Astrocyte (in vitro differentiated cells and primary cell): ENCODE results near the gene BRINP1. TPM values are rescaled to one million over a fixed set of nuclear protein-coding genes. Genes with fewer than 3 reads are reported as not detected.
A peak's percentile ranks its signal among the peaks of the same experiment; 100 is the strongest.

Source experiments
- DNase-seq: peaks from one replicate; pipeline ENCODE4 v3.0.0-alpha.2; 2010; ENCODE audit warnings: low read depth
- FAIRE-seq: peaks from 2 replicates; lab custom pipeline; 2011; peaks lifted over from hg19 to GRCh38; lab: Jason Lieb, UNC
- H2AFZ ChIP-seq: 2 replicates; pipeline ENCODE4 v1.6.0; 2012; ENCODE audit warnings: low read depth, low read length, inconsistent platforms
- H3K27ac ChIP-seq: 2 replicates; pipeline ENCODE4 v1.5.1; 2011; ENCODE audit warnings: low read depth, low read length, inconsistent platforms
- H3K27me3 ChIP-seq: 2 replicates; pipeline ENCODE4 v1.6.0; 2011; ENCODE audit warnings: low read length, inconsistent platforms; ENCODE audit not compliant: insufficient read depth
- H3K36me3 ChIP-seq: 2 replicates; pipeline ENCODE4 v1.5.1; 2011; ENCODE audit warnings: low read length, inconsistent platforms; ENCODE audit not compliant: insufficient read depth
- H3K4me1 ChIP-seq: 2 replicates; pipeline ENCODE4 v1.5.1; 2011; ENCODE audit warnings: low read length, inconsistent platforms; ENCODE audit not compliant: insufficient read depth
- H3K4me2 ChIP-seq: 2 replicates; pipeline ENCODE4 v1.6.0; 2012; ENCODE audit warnings: low read length, inconsistent platforms
- H3K4me3 ChIP-seq: 2 replicates; pipeline ENCODE4 v1.5.1; 2011; ENCODE audit warnings: low read depth, mild to moderate bottlenecking, low read length, inconsistent platforms; ENCODE audit not compliant: insufficient read depth
- H3K79me2 ChIP-seq: 2 replicates; pipeline ENCODE4 v1.6.0; 2012; ENCODE audit warnings: mild to moderate bottlenecking, low read length, inconsistent platforms; ENCODE audit not compliant: insufficient read depth
- H3K9ac ChIP-seq: 2 replicates; pipeline ENCODE4 v1.6.0; 2012; ENCODE audit warnings: mild to moderate bottlenecking, low read length, inconsistent platforms
- H3K9me3 ChIP-seq: 2 replicates; pipeline ENCODE4 v1.5.1; 2012; ENCODE audit warnings: low read depth, mild to moderate bottlenecking, low read length, inconsistent platforms; ENCODE audit not compliant: insufficient read depth
- H4K20me1 ChIP-seq: 2 replicates; pipeline ENCODE4 v1.6.0; 2012; ENCODE audit warnings: low read length, inconsistent platforms; ENCODE audit not compliant: insufficient read depth
- H3K27ac Mint-ChIP-seq: one replicate; pipeline ENCODE4 v1.8.0; 2021; ENCODE audit warnings: mild to moderate bottlenecking, mixed read lengths; ENCODE audit not compliant: unreplicated experiment
- H3K27me3 Mint-ChIP-seq: one replicate; pipeline ENCODE4 v1.8.0; 2021; ENCODE audit warnings: low read depth, mixed read lengths; ENCODE audit not compliant: unreplicated experiment
- H3K36me3 Mint-ChIP-seq: one replicate; pipeline ENCODE4 v1.8.0; 2021; ENCODE audit warnings: low read depth, mixed read lengths; ENCODE audit not compliant: unreplicated experiment
- H3K4me1 Mint-ChIP-seq: one replicate; pipeline ENCODE4 v1.8.0; 2021; ENCODE audit warnings: low read depth, mixed read lengths; ENCODE audit not compliant: unreplicated experiment
- H3K4me3 Mint-ChIP-seq: one replicate; pipeline ENCODE4 v1.8.0; 2021; ENCODE audit warnings: mild to moderate bottlenecking, moderate library complexity, mixed read lengths; ENCODE audit not compliant: unreplicated experiment
- H3K9me3 Mint-ChIP-seq: one replicate; pipeline ENCODE4 v1.8.0; 2021; ENCODE audit warnings: mild to moderate bottlenecking, mixed read lengths; ENCODE audit not compliant: unreplicated experiment
- EZH2 ChIP-seq: IDR thresholded peaks from 2 replicates; pipeline ENCODE4 v1.6.1; 2012; ENCODE audit warnings: mild to moderate bottlenecking, low read length, inconsistent platforms; ENCODE audit not compliant: insufficient read depth
- total RNA-seq: library from RNA; stranded (reverse); gene quantifications from 2 replicates; pipeline ENCODE4 v1.2.1, GENCODE V29; 2021
- TF ChIP-seq, protein P1 (sequence below): IDR thresholded peaks from 2 replicates; pipeline ENCODE4 v1.5.1; 2011; ENCODE audit warnings: low read depth, mild to moderate bottlenecking, inconsistent platforms, low read length, moderate library complexity; ENCODE audit not compliant: insufficient read depth

BRINP1 gene
- total RNA-seq, 1 donor from 2014 or later: 2.2 TPM

DNA sequence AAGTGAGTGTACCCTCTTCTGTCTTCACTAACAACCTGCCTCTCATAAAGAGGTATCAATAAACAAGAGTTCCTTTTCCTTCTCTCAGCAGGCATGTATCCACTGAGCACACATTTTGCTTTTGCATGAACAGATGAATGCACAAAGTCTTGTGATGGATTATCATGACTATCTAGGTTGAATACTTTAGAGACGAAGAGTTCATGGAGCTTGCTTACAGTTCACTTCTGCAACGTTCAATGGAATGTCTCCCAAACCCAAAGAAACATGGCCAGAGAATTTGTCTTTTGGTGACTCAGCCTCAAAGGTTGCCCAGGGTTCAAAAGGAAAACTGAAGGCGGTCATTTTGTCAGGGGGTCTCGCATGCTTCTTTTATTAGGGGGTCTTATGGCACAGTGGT is 55.4 kb downstream of the BRINP1 start:
- H4K20me1 ChIP-seq: no peaks in the 10 kb centered on the region
- no peaks in the 10 kb centered on the region for H3K27me3 Mint-ChIP-seq
- H2AFZ ChIP-seq: no peak overlapping the region
- FAIRE-seq: no peak
- peak; percentile 52 for DNase-seq
- H3K4me3 ChIP-seq: no peak overlapping the region
- H3K4me1 Mint-ChIP-seq: peaks cover 8% of the 10 kb centered on the region
- H3K36me3 Mint-ChIP-seq: no peaks in the 10 kb centered on the region
- H3K27ac Mint-ChIP-seq: no peak overlapping the region
- H3K9me3 ChIP-seq: no peaks in the 10 kb centered on the region
- H3K4me3 Mint-ChIP-seq: no peak overlapping the region
- no peaks in the 10 kb centered on the region for H3K9me3 Mint-ChIP-seq
- H3K36me3 ChIP-seq: no peaks in the 10 kb centered on the region
- H3K79me2 ChIP-seq: no peaks in the 10 kb centered on the region
- H3K9ac ChIP-seq: no peak overlapping the region
- no peak overlapping the region for H3K27ac ChIP-seq
- no peaks in the 10 kb centered on the region for H3K4me1 ChIP-seq
- TF ChIP-seq EZH2: no peak
- TF ChIP-seq, protein P1, sequence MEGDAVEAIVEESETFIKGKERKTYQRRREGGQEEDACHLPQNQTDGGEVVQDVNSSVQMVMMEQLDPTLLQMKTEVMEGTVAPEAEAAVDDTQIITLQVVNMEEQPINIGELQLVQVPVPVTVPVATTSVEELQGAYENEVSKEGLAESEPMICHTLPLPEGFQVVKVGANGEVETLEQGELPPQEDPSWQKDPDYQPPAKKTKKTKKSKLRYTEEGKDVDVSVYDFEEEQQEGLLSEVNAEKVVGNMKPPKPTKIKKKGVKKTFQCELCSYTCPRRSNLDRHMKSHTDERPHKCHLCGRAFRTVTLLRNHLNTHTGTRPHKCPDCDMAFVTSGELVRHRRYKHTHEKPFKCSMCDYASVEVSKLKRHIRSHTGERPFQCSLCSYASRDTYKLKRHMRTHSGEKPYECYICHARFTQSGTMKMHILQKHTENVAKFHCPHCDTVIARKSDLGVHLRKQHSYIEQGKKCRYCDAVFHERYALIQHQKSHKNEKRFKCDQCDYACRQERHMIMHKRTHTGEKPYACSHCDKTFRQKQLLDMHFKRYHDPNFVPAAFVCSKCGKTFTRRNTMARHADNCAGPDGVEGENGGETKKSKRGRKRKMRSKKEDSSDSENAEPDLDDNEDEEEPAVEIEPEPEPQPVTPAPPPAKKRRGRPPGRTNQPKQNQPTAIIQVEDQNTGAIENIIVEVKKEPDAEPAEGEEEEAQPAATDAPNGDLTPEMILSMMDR: no peak
- H3K27me3 ChIP-seq: no peaks in the 10 kb centered on the region
- H3K4me2 ChIP-seq: no peak overlapping the region

DNA sequence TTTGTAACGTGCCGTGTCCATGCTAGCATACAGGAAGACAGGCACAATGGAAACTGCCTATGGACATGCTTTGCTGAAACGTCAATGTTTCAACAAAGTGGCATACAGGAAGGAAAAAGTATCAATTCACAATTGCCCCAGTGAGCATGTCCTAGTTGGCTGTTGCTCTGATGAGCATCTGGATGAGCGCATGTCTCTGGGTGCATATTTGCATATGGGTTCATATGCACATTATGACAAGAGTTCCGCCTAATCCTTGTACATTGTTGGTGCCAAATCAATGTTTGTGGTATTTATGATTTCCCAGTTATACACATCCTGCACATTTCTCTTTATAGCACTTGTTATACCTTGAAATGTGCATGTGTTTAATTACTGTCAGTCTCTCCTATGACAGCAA is 58.5 kb downstream of the BRINP1 start:
- no peak overlapping the region for H3K4me3 ChIP-seq
- H3K4me1 ChIP-seq: no peaks in the 10 kb centered on the region
- H3K9me3 Mint-ChIP-seq: no peaks in the 10 kb centered on the region
- no peaks in the 10 kb centered on the region for H3K27me3 ChIP-seq
- no peaks in the 10 kb centered on the region for H3K9me3 ChIP-seq
- H3K4me1 Mint-ChIP-seq: no peaks in the 10 kb centered on the region
- H3K36me3 Mint-ChIP-seq: no peaks in the 10 kb centered on the region
- no peak overlapping the region for H3K27ac ChIP-seq
- peaks cover 2% of the 10 kb centered on the region for H3K27me3 Mint-ChIP-seq
- FAIRE-seq (no peak), DNase-seq (no peak)
- no peak overlapping the region for H2AFZ ChIP-seq
- H3K36me3 ChIP-seq: no peaks in the 10 kb centered on the region
- no peaks in the 10 kb centered on the region for H3K79me2 ChIP-seq
- H3K4me2 ChIP-seq: no peak overlapping the region
- H3K27ac Mint-ChIP-seq: no peak overlapping the region
- no peaks in the 10 kb centered on the region for H4K20me1 ChIP-seq
- H3K4me3 Mint-ChIP-seq: no peak overlapping the region
- TF ChIP-seq, protein P1: no peak
- no peak for TF ChIP-seq EZH2
- no peak overlapping the region for H3K9ac ChIP-seq

DNA sequence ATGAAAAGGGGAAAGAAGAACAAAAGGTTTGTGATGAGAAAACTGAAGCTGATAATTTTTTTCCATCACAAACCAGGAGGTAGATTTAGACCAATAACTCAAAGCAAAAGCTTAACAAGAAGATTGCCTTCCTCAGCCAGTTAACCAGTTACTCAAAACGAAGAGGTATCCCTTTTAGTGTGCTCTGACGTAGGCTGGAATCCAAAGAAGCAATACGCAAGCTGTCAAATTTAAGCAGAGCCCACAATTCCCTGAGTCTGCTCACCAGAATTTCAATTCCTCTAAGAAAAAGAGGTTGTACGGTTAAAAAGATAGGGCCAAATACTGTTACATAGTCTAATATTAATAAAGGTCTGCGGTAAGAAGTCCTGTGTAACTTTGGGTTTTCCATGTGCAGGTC is 61.8 kb downstream of the BRINP1 start:
- no peaks in the 10 kb centered on the region for H3K4me1 Mint-ChIP-seq
- Histone ChIP-seq H3K9ac (no peak overlapping the region), H3K27ac (no peak overlapping the region), H3K4me2 (no peak overlapping the region), H3K4me3 (no peak overlapping the region), H3K9me3 (no peaks in the 10 kb centered on the region), H3K27me3 (no peaks in the 10 kb centered on the region), H4K20me1 (no peaks in the 10 kb centered on the region), H3K4me1 (no peaks in the 10 kb centered on the region), H2AFZ (no peak overlapping the region), H3K36me3 (no peaks in the 10 kb centered on the region), H3K79me2 (no peaks in the 10 kb centered on the region)
- no peak for FAIRE-seq
- H3K36me3 Mint-ChIP-seq: no peaks in the 10 kb centered on the region
- H3K27ac Mint-ChIP-seq: no peak overlapping the region
- no peak overlapping the region for H3K4me3 Mint-ChIP-seq
- DNase-seq: no peak
- TF ChIP-seq EZH2: no peak
- TF ChIP-seq, protein P1: no peak
- H3K27me3 Mint-ChIP-seq: peaks cover 2% of the 10 kb centered on the region
- no peaks in the 10 kb centered on the region for H3K9me3 Mint-ChIP-seq
